ENCODE results near the gene ZNF836. TPM values are rescaled to one million over a fixed set of nuclear protein-coding genes. Genes with fewer than 3 reads are reported as not detected.

The ZNF836 gene
- total RNA-seq, 3 donors from 2014 or later = 10.2 to 21.8 (median 16.4) TPM

GRCh38 chr19:52200044-52200443 is 28.6 kb upstream of the ZNF836 start:
- peak in 1 of 2 donors; percentile 35 for DNase-seq (ENCODE audit: low spot score in 2 of 2)
- no peaks in the 10 kb centered on the region for H3K27me3 ChIP-seq
- peak overlapping the region in 1 of 3 donors; percentile 19 for H3K4me3 ChIP-seq
- H3K4me1 ChIP-seq = no peaks in the 10 kb centered on the region
- TF ChIP-seq POLR2AphosphoS5 (IDR thresholded peaks at IDR 0.05) = peak in 2 of 3 donors; percentile 28 to 76
- no peak for TF ChIP-seq CTCF (IDR thresholded peaks at IDR 0.05)
- peak overlapping the region; percentile 60 to 87 for H3K27ac ChIP-seq
- intact Hi-C loops (cut with DNase I; ENCODE audit: low total_unique reads) = no loop called here
- H3K9me3 ChIP-seq = no peaks in the 10 kb centered on the region
- H3K36me3 ChIP-seq = no peaks in the 10 kb centered on the region

- no peak for DNase-seq (ENCODE audit: low spot score in 2 of 2)
- TF ChIP-seq CTCF (IDR thresholded peaks at IDR 0.05) (no peak), POLR2AphosphoS5 (IDR thresholded peaks at IDR 0.05) (no peak), POLR2A (IDR thresholded peaks at IDR 0.05) (no peak)
- no peaks in the 10 kb centered on the region for H3K36me3 ChIP-seq
- H3K27me3 ChIP-seq = no peaks in the 10 kb centered on the region
- intact Hi-C loops (cut with DNase I; ENCODE audit: low total_unique reads) = no loop called here
- no peaks in the 10 kb centered on the region for H3K9me3 ChIP-seq
- peak overlapping the region; percentile 15 to 87 for H3K27ac ChIP-seq
- H3K4me1 ChIP-seq = no peaks in the 10 kb centered on the region
- H3K4me3 ChIP-seq = no peak overlapping the region
Measured at GRCh38 chr19:52198678-52199077, 27.3 kb upstream of the ZNF836 start.

- H3K4me3 ChIP-seq = no peak overlapping the region
- TF ChIP-seq POLR2AphosphoS5 (IDR thresholded peaks at IDR 0.05) = no peak
- TF ChIP-seq CTCF (IDR thresholded peaks at IDR 0.05) = no peak
- no peak for TF ChIP-seq POLR2A (IDR thresholded peaks at IDR 0.05)
- no peak for DNase-seq (ENCODE audit: low spot score in 2 of 2)
- peak overlapping the region; percentile 29 to 87 for H3K27ac ChIP-seq
- H3K36me3 ChIP-seq = no peaks in the 10 kb centered on the region
- H3K4me1 ChIP-seq = no peaks in the 10 kb centered on the region
- H3K9me3 ChIP-seq = no peaks in the 10 kb centered on the region
- intact Hi-C loops (cut with DNase I; ENCODE audit: low total_unique reads) = no loop called here
- H3K27me3 ChIP-seq = no peaks in the 10 kb centered on the region
Measured at GRCh38 chr19:52197964-52198363, 26.5 kb upstream of the ZNF836 start.

- Histone ChIP-seq H3K9me3 (no peaks in the 10 kb centered on the region), H3K36me3 (no peaks in the 10 kb centered on the region), H3K27ac (peak overlapping the region in 1 of 2 donors; percentile 87), H3K4me1 (peaks cover 4 to 9% of the 10 kb centered on the region in 2 donors), H3K4me3 (no peak overlapping the region), H3K27me3 (no peaks in the 10 kb centered on the region)
- no peak for DNase-seq (ENCODE audit: low spot score in 2 of 2)
- no peak for TF ChIP-seq CTCF (IDR thresholded peaks at IDR 0.05)
- no peak for TF ChIP-seq POLR2AphosphoS5 (IDR thresholded peaks at IDR 0.05)
- no peak for TF ChIP-seq POLR2A (IDR thresholded peaks at IDR 0.05)
- intact Hi-C loops (cut with DNase I; ENCODE audit: low total_unique reads) = no loop called here
Measured at GRCh38 chr19:52196256-52196967, 25.0 kb upstream of the ZNF836 start.

- Histone ChIP-seq H3K27me3 (no peaks in the 10 kb centered on the region), H3K4me1 (peaks cover 4 to 19% of the 10 kb centered on the region in 2 donors), H3K9me3 (no peaks in the 10 kb centered on the region), H3K4me3 (peak overlapping the region in 1 of 3 donors; percentile 85), H3K27ac (peak overlapping the region; percentile 98 to 99), H3K36me3 (no peaks in the 10 kb centered on the region)
- TF ChIP-seq POLR2AphosphoS5 (IDR thresholded peaks at IDR 0.05) = no peak
- no peak for TF ChIP-seq CTCF (IDR thresholded peaks at IDR 0.05)
- TF ChIP-seq POLR2A (IDR thresholded peaks at IDR 0.05) = no peak
- DNase-seq (ENCODE audit: low spot score in 2 of 2) = no peak
- intact Hi-C loops (cut with DNase I; ENCODE audit: low total_unique reads) = loop anchor here (2.0 kb wide), 1 partner anchor 21 kb away; the partner anchor contains the start of gene ZNF836
Measured at GRCh38 chr19:52191951-52192350, 20.5 kb upstream of the ZNF836 start.
